GM11168 (cell line): Measurements from ENCODE around the gene KSR1.

Source experiments
- in situ Hi-C: fragments of 300-500 bp; cut with MboI; formaldehyde crosslinking; loops from one replicate; pipeline ENCODE4 v1.12.0; 2022; ENCODE audit warnings: low sequenced_read_pairs; ENCODE audit not compliant: unreplicated experiment

KSR1 gene

DNA sequence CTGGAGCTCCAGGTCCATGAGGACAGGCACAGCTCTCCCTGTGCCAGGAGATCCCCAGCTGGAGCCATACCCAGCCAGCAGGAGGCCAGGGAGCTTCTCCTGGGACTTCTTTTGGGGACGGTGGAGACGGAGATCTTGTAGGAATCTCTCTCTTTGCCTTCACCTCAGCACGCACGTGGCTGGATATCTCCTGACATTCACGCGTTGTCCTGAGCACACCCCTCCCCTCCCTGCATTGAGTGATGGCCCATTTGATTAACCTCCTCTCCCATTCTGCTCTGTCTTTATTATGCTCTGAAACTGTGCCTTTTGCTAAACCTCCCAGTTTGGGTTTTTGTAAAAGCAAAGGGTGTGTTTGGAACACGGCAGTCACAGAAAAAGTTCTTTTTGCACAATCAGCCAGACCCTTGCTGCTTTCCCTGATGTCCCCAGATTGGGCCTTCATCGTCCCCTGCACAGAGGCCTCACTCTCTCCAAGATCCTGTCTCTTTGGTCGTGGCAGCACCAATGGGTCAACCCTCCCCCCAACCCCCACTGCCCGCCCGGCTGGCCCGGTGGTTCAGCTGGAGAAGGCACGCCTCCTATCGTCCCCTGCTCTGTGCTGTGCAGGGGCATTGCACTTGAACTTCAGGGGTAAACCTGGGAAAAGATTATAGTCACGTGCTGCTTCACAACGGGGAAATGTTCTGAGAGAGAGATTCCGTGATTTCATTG is 142.2 kb downstream of the KSR1 start:
- in situ Hi-C loops = loop anchor here (5.0 kb wide), 1 partner anchor 351 kb away; no protein-coding TSS in a partner anchor

- in situ Hi-C loops = no loop called here
These were observed 144.2 kb downstream of the KSR1 start for GRCh38 chr17:27600471-27600870.

DNA sequence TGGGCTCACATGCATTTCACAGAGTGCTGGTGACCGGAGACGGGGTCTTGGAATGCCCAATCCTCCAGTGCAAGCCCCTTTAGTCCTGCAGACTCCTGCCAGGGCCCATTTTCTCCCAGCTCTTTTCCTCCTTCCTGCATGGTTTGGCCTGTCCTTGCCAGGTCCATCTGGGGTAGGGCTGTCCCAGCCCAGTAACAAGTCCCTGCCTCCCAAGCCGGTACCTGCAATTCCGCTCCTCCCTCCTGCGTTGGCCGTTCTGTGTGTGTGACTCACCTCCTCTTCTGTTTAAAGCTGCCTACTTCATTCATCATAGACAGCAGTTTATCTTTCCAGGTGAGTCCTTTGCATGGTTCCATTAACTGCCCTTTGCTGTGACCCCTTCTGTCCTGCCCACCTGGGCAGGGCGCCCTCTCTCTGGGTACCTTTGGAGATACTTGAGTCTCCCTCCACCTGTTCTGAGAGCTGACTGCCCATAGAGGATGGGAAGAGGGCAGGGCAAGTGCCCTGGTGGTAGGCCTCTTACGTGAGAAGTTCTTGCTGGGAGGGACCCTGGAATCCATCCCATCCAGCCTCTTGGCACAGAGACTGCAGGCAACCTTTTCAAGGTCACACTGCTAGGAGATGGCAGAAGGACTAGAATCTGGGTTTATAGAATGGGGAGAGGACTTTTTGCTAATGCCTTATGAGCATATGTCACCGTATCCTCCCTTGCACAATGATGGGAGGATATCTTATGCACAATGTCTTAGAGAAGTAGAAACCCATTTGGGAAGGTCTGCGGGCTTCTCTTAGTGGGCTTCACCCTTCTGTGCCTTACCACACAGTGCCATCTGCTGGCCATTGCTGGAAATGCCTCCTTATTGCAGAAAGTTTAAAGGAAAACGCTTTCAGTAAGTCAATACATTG is 145.1 kb downstream of the KSR1 start:
- in situ Hi-C loops = no loop called here

DNA sequence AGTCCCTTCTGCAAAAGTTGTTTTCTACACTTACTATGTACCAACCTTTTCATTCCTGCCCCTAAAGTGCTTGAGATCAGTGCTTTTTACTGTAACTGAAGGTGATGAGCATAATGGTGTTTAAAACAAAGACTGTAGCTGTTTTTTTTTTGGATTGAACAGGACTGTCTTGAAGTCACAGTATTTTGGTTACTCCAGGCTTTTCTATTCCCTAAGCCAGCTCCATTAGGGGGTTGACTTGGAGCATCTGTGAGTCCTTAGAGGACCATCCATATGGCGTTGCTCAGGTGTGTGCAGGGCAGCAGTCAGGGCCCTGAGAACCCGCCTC is 145.7 kb downstream of the KSR1 start:
- in situ Hi-C loops = no loop called here

DNA sequence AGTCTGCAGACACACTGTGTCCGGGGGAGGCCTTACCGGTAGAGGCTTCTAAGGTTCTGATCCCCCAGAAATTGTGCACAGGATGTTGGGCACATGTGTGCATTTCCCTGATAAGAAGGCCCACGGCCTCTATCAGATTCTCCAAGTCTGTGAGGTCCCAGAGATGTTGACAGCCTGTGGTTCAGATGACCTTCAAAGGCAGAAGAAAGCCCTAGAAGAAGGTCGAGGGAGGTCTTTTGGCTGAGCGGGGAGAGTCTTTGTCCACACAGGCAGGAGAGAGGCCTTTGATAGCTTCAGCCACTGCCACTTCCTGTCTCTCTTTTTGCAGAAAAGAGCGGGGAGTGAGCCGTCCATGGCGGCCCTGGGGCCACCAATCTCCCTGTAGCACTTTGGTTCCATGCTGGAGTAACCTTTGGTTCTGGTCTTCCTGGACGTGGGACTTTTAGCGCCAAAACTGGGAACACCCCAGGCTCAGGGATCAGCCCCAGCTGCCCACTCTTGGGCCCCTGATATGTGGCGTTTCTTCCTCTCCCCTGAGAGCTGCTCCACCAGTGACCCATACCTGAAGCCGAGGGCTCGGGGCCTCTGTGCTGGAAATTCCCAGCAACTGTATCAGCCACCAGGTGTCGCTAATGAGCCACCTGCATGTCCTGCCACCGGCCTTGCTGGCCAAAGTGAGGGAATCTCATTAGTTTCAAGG is 146.6 kb downstream of the KSR1 start:
- in situ Hi-C loops = no loop called here

DNA sequence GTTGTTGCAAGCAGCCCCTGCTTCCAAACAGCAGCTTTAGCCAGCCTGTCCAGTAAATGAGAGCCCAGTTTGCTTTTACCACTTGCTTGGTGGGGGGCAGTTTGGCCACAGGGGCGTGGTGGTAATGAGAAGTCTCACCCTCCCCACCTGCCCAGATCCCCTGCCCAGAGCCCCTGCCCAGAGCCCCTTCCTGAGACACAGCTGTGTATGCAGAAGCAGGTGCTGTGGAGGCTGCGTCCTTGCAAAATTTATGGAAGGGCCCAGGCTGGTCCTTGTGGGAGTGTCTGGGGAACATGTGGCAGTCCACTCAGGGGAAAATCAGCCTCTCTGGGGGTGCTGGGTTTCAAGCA is 147.1 kb downstream of the KSR1 start:
- in situ Hi-C loops = no loop called here

- in situ Hi-C loops = no loop called here
These were observed 147.9 kb downstream of the KSR1 start for GRCh38 chr17:27603880-27604794.

- in situ Hi-C loops = loop anchor here (5.0 kb wide), 2 partner anchors 37 to 238 kb away; no protein-coding TSS in a partner anchor
These were observed 149.2 kb downstream of the KSR1 start for GRCh38 chr17:27605409-27605808.

DNA sequence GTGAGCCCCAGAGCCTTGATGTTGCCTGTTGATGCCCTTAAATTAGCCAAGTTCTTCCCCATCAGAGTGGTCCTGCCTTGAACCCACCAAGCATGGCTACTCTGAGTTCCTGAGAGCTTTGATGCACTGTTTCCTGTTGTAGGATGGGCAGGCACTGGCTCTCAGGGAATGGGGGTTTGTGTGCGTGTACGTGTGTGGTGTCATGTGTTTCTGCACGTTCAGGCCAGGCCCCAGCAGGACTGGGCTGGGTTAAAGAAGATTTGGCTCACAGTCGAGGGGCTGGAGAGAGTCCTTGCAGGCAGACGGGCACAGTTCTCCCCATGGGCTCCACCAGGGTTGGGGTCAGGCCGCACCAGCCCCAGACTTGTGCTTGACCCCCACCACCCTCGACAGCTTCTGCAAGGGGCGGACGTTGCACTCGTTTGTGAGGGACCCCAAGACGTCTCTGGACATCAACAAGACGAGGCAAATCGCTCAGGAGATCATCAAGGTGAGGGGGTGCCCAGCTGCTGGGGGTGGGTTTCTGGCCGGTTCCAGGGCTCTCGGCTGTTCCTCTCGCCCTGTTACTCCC is 151.4 kb downstream of the KSR1 start:
- in situ Hi-C loops = loop anchor here (5.0 kb wide), 2 partner anchors 35 to 240 kb away; no protein-coding TSS in a partner anchor

DNA sequence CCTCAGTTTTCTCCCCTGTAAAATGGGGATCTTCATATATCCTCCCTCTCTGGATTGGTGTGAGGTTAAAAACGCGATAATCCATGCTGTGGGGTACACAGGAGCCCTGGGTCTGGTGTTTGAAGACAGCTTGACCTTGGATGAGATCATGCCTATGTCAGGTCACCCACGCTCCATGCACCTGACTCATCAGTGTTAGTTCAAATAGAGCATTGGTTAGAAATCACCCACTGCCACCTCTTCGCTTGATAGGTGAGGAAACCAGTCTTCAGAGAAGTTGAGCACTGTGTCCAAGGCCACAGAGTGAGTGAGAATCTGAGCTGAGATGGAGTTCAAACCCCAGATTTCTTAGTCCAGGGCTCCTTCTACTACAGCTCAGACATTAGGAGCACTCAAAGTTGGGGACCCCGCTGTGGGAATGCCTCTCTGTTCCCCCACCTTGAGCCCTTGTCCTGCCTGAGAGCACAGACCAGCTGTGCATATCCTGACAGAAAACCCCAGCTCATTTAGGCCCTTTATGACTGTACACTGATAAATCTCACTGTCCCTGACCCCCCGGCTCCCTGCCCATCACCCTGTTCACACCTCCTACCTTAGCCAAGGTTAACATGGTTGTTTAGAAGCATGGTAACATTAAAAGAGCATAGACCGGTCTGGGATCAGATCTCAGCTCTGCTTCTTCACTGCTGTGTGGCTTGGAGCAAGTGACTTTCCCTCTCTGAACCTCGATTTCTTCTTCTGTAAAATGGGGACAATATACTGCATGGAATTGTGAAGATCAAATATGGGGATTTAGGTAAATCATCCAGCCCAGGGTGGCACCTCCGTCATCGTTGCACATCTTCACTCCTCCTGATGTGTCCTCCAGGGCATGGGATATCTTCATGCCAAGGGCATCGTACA is 152.3 kb downstream of the KSR1 start:
- in situ Hi-C loops = loop anchor here (5.0 kb wide), 2 partner anchors 34 to 241 kb away; no protein-coding TSS in a partner anchor

DNA sequence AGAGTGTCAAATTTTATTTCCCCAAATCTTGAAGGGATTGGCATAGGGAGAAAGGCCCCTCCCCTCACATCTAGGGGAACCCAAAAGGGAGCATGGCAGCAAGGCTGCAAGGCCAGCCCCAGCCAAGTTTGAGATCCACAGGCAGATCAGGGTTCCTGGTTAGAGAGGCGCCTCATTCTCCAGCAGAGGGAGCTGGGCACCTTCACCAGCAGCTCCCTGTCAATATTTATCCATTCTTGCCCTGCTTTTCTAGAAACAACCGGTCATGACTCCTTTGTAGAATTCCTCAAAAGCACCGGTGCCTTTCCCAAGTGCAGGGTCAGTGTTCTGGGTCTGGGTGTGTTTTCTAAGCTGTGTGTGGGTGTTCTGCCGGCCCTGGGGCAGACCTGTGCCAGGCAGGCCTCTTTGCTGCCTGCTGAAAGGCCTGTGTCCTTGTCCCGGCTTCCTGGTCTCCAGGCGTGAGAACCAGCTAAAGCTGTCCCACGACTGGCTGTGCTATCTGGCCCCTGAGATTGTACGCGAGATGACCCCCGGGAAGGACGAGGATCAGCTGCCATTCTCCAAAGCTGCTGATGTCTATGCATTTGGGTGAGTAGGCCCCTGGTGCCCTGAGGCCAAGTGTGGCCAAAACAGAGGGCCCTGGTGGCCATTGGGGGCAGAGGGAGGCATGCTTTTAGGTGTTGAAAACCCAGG is 153.5 kb downstream of the KSR1 start:
- in situ Hi-C loops = loop anchor here (5.0 kb wide), 2 partner anchors 33 to 242 kb away; no protein-coding TSS in a partner anchor

GRCh38 chr17:27610304-27610677 is 154.0 kb downstream of the KSR1 start:
- in situ Hi-C loops = no loop called here

DNA sequence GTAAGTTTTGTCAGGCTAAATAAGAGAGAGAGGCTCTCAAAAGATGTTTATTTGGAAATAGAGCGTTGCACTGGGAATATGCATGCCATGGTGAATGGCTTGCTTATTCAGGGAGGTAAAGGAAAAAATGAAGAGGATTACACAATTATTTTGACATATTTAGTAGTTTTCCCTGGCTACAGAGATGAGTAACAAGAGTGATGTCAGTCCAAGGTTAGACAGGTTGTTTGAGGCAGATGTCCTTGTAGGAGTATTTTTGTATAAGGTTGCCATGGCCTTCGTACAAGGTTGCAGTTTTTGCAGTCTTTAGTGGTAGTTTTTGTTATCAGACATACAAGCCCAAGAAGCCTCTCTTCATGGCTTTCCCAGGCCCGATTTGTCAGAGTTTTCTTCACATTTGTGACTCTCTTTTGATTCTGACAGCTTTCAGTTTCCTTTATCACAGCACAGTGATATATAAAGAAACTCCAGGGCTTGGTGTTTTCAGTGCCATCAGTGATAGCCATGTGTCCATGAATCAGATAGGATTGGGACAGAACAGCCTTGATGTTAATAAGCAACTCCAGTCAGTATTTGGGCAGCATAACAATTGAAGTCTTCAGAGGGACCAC is 156.0 kb downstream of the KSR1 start:
- in situ Hi-C loops = no loop called here

- in situ Hi-C loops = no loop called here
These were observed 157.2 kb downstream of the KSR1 start for GRCh38 chr17:27613433-27613832.

DNA sequence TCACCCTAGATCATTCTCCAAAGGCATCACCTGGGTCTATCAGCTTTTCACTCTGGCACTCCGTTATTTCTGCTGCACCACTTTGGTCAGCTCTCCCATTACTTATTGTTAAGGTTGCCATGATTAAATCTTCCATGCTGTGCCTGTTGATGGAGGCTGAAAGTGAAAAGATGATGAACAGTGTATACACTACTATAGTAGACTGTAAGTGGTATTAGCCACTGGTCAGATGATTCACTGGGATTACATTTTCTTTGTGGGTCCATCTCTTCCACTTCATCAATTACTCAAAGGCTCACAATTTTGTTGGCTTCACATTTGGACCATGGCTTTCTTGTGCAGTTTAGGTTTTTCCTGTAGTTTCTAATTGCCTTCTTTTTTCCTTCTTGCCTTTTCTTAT is 158.9 kb downstream of the KSR1 start:
- in situ Hi-C loops = no loop called here

DNA sequence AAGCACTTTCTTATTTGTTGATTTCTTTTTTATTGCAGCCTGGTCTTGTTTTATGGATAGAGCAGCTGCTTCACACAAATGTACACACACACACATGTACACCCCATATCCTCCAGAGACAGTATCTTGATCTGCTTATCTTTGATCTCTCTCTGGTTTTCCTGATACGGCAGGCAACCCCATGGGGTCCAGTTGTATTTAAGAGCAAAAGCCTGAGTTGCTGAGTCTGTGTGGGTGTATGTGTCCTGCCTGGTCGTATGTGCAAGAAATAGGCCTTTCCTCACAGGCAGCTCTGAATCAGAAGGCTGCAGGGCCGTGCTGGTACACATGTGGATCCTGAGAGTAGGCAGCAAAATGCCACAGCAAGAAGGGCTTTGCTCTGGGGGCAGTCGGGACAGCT is 160.2 kb downstream of the KSR1 start:
- in situ Hi-C loops = no loop called here

GRCh38 chr17:27618417-27618816 is 162.2 kb downstream of the KSR1 start:
- in situ Hi-C loops = no loop called here

DNA sequence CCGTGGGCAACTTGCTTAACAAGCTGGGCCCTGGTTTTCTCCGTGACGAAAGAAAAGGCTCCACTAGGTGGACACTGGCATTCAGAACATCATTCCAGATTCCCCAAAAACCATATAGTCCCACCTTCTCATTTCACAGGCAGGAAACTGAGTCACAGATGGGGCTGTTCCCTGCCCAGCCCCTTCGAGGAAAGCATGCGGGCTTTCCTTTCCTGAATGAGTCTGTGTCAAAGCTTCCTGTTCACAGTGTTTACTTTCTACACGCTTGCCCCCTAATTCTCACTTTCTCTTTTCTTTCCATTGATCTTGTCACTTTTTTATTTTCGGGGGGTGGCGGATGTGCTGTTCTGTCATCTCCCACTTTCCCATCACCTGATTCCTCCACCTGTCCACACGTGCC is 164.5 kb downstream of the KSR1 start:
- in situ Hi-C loops = no loop called here
